Activated CD8-positive, alpha-beta memory T cell treated with anti-CD3 and anti-CD28 coated beads, Interleukin-2, amount 10 ng/mL, durations not matched to agents 7 days and 5 days (primary cell): Measurements from ENCODE around the gene MACROD2. TPM values are rescaled to one million over a fixed set of nuclear protein-coding genes. Genes with fewer than 3 reads are reported as not detected.
"Not testable (repeated sequence)": the region's sequence is repeated elsewhere in the genome, so short reads cannot be mapped to it uniquely, and the experiment has no call there.

Experiments used
- ATAC-seq: fragments of 150-1000 bp; cut with Tn5 transposase; one replicate; pipeline ENCODE4 v1.10.0; 2021; ENCODE audit warnings: moderate library complexity
- CTCF ChIA-PET: fragments of 350-600 bp; sonication (Branson Sonifier 250); formaldehyde crosslinking; loops from one replicate; lab custom pipeline; 2021; ENCODE audit warnings: antibody characterized with exemption; lab: Charles Lee
- DNase-seq: peaks from one replicate; pipeline ENCODE4 v3.0.0-alpha.2; 2020
- H3K27ac Mint-ChIP-seq: one replicate; pipeline ENCODE4 v1.8.0; 2021; ENCODE audit warnings: mild to moderate bottlenecking, mixed read lengths
- H3K27me3 Mint-ChIP-seq: one replicate; pipeline ENCODE4 v1.8.0; 2021; ENCODE audit warnings: mixed read lengths
- H3K36me3 Mint-ChIP-seq: one replicate; pipeline ENCODE4 v1.8.0; 2021; ENCODE audit warnings: mild to moderate bottlenecking, mixed read lengths
- H3K4me1 Mint-ChIP-seq: one replicate; pipeline ENCODE4 v1.8.0; 2021; ENCODE audit warnings: mixed read lengths
- H3K4me3 Mint-ChIP-seq: one replicate; pipeline ENCODE4 v1.8.0; 2021; ENCODE audit warnings: mild to moderate bottlenecking, moderate library complexity, mixed read lengths
- H3K9me3 Mint-ChIP-seq: one replicate; pipeline ENCODE4 v1.8.0; 2022; ENCODE audit warnings: low read depth, mixed read lengths
- total RNA-seq, 2 experiments: library from RNA; stranded (reverse); gene quantifications; one replicate each; pipeline ENCODE4 v1.2.3, GENCODE V29; 2021

Gene MACROD2
- total RNA-seq, result not detected

DNA sequence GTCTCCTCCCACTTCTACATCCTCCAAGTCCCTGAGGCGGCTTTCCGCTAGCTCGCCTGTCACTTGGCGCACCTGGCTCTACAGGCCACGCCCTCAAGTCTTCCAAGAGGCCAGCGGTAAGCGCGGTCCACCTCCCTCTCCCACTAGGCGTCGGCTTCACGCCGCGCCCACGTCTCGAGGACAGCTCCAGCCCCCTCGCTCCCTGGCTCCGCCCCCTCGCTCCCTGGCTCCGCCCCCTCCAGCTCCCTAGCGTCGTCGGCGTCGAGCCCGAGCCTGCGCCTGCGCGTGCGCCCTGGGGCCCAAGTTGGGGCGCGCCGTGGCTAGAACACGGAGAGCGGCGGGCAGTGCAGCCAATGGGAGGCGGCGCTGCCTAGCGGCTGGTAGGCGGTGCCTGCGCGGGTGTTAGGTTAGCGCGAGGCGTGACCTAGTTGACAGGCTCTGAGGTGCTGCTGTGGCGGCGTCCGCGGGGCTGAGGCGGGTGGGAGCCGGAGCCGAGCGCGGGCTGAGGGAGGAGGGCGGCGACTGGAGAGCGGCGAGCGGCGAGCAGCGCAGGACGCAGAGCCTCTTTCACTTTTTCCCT, at the start of gene MACROD2:
Gene MACROD2, plus strand, starts transcription at position 431 of the 580 bp plus-strand sequence.
- no peaks in the 10 kb centered on the region for H3K36me3 Mint-ChIP-seq
- ATAC-seq (peak; percentile 45), DNase-seq (no peak)
- peaks cover 4% of the 10 kb centered on the region for H3K4me1 Mint-ChIP-seq
- H3K27me3 Mint-ChIP-seq, result peaks cover 9% of the 10 kb centered on the region
- no peak within 1 kb of the TSS for H3K4me3 Mint-ChIP-seq
- no peak within 1 kb of the TSS for H3K27ac Mint-ChIP-seq
- CTCF ChIA-PET, result no interaction called here
- H3K9me3 Mint-ChIP-seq, result peaks cover 7% of the 10 kb centered on the region

DNA sequence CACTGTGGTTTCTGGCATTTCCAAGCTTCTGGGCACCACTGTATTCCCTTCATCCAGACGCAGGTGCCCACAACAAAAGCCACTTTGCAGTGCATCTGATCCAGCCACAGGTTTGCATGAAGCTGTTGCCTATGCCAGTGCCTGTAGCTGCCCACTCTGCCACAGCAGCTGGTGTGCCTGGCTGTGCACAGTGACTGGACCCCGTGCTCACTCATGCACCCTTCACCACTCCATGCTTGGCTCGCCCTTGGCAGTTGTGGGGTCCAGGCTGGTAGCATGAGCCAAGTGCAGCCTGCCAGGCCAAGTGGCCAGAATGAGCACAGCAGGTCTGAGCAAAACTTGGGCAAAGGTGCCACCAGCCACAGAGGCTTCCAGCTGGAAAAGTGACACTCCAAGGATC, 47.6 kb upstream of the MACROD2 start:
- Mint-ChIP-seq H3K27ac (no peak overlapping the region), H3K9me3 (peaks cover 2% of the 10 kb centered on the region), H3K36me3 (no peaks in the 10 kb centered on the region), H3K27me3 (no peaks in the 10 kb centered on the region), H3K4me3 (no peak overlapping the region), H3K4me1 (no peaks in the 10 kb centered on the region)
- CTCF ChIA-PET, result no interaction called here
- ATAC-seq, result no peak
- no peak for DNase-seq

DNA sequence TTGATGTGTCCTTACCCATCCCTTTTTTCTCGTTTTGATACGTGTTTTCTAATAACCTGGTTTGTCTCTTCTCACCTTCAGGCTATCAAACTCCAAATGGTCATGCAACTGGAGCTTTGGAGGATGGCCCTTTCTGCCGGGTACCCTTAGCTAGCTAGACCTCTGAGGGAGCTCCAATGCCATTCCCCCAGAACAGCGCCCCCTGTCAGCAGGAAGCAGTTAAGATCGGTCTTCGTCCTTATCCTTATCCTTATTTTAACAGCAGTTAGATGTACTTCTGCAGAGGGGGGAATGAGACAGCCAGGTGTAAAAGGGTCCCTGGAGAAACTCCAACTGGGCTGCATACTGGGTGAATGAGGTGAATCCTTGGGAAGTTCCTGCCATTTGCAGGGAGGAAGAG, 42.1 kb upstream of the MACROD2 start:
- H3K27ac Mint-ChIP-seq, result no peak overlapping the region
- H3K9me3 Mint-ChIP-seq, result peaks cover 5% of the 10 kb centered on the region
- no peaks in the 10 kb centered on the region for H3K36me3 Mint-ChIP-seq
- DNase-seq, result no peak
- CTCF ChIA-PET, result no interaction called here
- H3K4me3 Mint-ChIP-seq, result no peak overlapping the region
- no peaks in the 10 kb centered on the region for H3K4me1 Mint-ChIP-seq
- no peak for ATAC-seq
- H3K27me3 Mint-ChIP-seq, result no peaks in the 10 kb centered on the region

DNA sequence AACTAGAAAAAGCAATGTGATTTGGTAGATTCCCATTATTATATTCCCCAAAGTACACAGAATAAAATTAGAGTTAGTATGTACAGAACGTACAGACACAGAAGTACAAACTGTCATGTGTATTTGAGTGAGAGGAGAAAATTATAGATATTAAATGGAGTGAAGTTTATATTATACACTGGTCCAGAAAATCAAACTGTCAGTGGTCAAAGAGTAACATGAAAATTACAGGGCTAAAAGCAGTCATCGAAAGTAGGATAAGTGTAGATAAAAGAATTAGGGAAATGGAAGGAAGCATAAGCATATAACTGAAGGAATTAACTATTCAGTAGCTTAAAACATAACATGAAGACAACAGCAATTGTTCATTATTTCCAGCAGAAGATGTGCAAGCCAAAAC, 35.2 kb upstream of the MACROD2 start:
- no peak for DNase-seq
- Mint-ChIP-seq H3K4me3 (no peak overlapping the region), H3K36me3 (no peaks in the 10 kb centered on the region), H3K27ac (no peak overlapping the region), H3K4me1 (no peaks in the 10 kb centered on the region), H3K9me3 (peaks cover 7% of the 10 kb centered on the region), H3K27me3 (no peaks in the 10 kb centered on the region)
- CTCF ChIA-PET, result no interaction called here
- ATAC-seq, result no peak

DNA sequence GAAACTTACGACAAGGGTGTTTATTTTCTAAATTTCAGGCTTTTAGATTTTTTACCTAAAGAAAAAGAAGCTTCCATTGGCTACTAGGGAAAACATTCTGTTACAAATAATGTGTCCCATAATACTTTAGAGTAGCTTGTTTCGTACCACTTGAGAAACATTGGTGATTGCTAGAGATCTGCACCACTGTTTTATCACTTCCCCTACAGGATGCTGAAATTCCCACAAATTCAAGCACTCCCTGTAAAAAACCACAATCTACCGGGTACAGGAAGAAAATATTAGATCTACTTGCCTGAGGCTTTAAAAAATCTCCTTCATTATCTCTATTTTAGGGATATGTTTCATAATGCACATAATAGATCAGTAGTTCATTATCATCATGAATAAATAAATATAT, 34.8 kb upstream of the MACROD2 start:
- no peak overlapping the region for H3K27ac Mint-ChIP-seq
- ATAC-seq, result no peak
- CTCF ChIA-PET, result no interaction called here
- H3K4me1 Mint-ChIP-seq, result no peaks in the 10 kb centered on the region
- no peaks in the 10 kb centered on the region for H3K27me3 Mint-ChIP-seq
- H3K4me3 Mint-ChIP-seq, result no peak overlapping the region
- no peak for DNase-seq
- H3K36me3 Mint-ChIP-seq, result no peaks in the 10 kb centered on the region
- peaks cover 7% of the 10 kb centered on the region for H3K9me3 Mint-ChIP-seq

DNA sequence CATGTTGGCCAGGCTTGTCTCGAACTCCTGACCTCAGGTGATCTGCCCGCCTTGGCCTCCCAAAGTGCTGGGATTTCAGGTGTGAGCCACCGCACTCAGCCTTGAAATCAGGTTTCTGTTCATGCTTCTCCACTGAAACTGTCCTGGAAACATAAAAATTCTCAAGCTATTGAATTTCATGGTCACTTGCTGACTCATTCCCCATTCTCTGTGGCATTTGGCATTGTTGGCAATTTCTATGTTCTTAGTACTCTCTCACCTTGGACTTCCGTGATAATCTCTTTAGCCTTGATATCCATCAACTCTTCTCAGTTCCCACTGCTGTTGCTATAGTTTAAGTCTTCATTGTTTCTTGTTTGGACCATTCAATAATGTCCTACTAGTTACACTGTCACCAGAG, 11.1 kb upstream of the MACROD2 start:
- Mint-ChIP-seq H3K9me3 (peaks cover 2% of the 10 kb centered on the region), H3K4me1 (no peaks in the 10 kb centered on the region), H3K27ac (no peak overlapping the region), H3K4me3 (no peak overlapping the region), H3K27me3 (no peaks in the 10 kb centered on the region), H3K36me3 (no peaks in the 10 kb centered on the region)
- CTCF ChIA-PET, result no interaction called here
- ATAC-seq, result no peak
- no peak for DNase-seq

DNA sequence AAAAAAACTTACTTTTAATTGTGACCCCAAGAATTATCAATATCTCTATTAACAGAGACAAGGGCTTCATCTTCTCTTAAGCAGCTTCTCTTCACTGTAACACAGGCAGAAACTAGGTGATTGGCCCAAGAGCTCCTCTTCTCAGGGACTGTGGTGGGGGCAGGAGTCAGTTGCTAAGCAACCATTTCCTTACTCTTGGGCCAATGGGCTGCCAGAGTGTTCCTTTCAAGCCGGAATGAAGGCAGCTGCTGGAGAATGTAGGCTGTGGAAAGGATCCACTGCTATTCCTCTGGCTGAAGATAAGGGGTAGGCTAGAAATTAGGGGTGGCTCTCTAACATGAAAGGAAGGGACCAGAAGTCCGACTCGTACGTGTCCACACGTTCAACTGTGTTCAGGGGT, 4.9 kb upstream of the MACROD2 start, which contains the start of gene SEL1L2:
Gene SEL1L2, minus strand, starts transcription at position 150 of the 400 bp plus-strand sequence. Its CDS starts 80 bp downstream, at position 70.
- Mint-ChIP-seq H3K27ac (no peak within 1 kb of the TSS), H3K4me1 (no peaks in the 10 kb centered on the region), H3K9me3 (peaks cover 2% of the 10 kb centered on the region), H3K36me3 (no peaks in the 10 kb centered on the region), H3K4me3 (no peak within 1 kb of the TSS), H3K27me3 (no peaks in the 10 kb centered on the region)
- CTCF ChIA-PET, result no interaction called here
- ATAC-seq (no peak), DNase-seq (no peak)

DNA sequence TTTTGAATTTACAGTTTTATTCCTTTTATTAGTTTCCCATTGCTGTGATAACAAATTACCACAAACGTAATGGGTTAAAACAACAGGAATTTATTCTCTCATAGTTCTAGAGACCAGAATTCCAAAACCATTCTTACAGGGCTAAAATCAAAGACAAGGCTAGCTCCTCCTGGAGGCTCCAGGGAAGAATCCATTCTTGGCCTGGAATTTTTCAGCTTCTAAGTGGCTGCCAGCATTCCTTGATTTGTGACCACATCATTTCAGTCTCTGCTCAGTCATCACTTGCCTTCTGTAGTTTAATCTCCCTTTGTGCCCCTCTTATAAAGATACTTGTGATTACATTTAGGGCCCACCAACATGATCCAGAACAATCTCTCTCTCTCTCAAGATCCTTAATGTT, 4.0 kb upstream of the MACROD2 start:
- Mint-ChIP-seq H3K27me3 (peaks cover 3% of the 10 kb centered on the region), H3K4me3 (no peak overlapping the region), H3K4me1 (peaks cover 3% of the 10 kb centered on the region), H3K9me3 (peaks cover 2% of the 10 kb centered on the region), H3K36me3 (no peaks in the 10 kb centered on the region), H3K27ac (no peak overlapping the region)
- CTCF ChIA-PET, result no interaction called here
- ATAC-seq (no peak), DNase-seq (no peak)

DNA sequence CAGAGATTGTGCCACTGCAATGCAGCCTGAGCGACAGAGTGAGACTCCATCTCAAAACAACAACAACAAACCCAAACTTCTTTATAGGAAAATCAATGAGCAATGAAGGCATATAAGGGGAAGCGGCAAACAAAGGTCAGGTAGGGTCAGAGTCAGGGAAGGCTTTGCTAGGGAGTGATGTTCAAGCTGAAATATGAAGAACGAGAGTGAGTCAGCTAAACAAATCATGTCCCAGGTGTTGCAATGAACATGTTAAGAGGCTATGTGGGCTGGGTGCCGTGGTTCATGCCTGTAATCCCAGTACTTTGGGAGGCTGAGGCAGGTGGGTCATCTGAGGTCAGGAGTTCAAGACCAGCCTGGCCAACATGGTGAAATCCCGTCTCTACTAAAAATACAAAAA, 3.4 kb upstream of the MACROD2 start:
- H3K4me1 Mint-ChIP-seq, H3K27ac Mint-ChIP-seq, CTCF ChIA-PET, ATAC-seq, H3K36me3 Mint-ChIP-seq, DNase-seq, H3K4me3 Mint-ChIP-seq, H3K27me3 Mint-ChIP-seq, H3K9me3 Mint-ChIP-seq: not testable (repeated sequence)

DNA sequence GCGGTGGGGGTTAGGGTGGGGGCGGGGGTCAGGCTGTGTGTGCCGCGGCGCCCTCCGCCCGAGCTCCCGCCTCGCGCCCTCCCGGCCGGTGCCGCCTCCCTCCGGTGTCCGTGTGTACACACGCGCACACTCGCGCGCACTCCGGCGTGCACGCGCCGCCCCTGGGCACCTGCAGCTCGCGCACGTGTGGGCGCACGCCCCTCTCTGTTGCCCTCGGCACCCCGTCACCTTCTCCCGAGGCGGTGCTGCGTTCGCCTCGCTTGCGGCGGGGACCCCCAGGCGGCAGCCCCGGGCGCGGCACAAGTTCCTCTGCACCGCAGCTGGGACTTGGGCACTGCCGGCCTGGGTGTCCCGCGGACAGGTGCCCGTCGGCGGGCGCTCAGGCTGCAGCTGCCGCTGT, 525 bp downstream of the MACROD2 start:
- Mint-ChIP-seq H3K4me1 (peaks cover 4% of the 10 kb centered on the region), H3K9me3 (peaks cover 7% of the 10 kb centered on the region), H3K36me3 (no peaks in the 10 kb centered on the region), H3K27ac (no peak overlapping the region), H3K27me3 (peaks cover 9% of the 10 kb centered on the region), H3K4me3 (no peak overlapping the region)
- no peak for DNase-seq
- no peak for ATAC-seq
- CTCF ChIA-PET, result no interaction called here

DNA sequence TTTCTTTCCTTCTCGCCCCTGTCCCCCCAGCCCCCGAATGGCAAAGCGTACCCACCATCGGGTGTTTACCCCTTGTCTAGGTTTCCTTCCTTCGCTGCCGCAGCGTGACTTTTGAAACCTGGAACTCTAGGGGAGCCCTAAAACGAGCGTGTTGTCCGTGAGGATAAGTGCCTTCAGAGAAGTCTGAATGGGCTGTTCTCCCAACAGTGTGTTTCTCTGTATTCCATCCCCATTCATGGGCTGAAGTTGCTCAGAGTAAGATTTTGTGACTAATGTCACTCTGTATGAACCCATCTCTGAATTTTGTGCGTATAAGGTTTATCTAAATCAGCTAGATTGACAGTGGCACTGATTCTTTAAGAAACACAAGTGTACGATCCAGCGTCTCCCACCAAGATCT, 949 bp downstream of the MACROD2 start:
- Mint-ChIP-seq H3K4me1 (peaks cover 4% of the 10 kb centered on the region), H3K27me3 (peaks cover 9% of the 10 kb centered on the region), H3K4me3 (no peak overlapping the region), H3K9me3 (peaks cover 7% of the 10 kb centered on the region), H3K27ac (no peak overlapping the region), H3K36me3 (no peaks in the 10 kb centered on the region)
- no peak for DNase-seq
- CTCF ChIA-PET, result no interaction called here
- no peak for ATAC-seq

DNA sequence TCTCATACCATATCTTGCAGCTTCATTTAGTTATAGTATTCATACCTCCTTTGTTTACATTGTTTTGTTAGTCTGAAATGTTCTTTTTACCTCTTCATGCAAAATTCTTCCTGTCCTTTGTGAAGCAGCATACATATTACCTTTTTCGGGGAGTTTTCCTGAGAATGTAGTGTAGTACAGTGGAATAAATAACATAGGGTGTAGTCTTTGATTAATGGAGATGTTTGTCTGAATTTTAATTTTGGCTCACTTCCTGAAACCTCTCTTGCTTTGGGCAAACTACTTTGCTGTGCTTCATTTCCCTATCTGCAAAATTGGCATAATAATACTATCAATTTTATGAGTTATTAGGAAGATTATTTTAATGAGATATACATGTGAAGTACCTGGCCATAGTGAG, 5.6 kb downstream of the MACROD2 start:
- Mint-ChIP-seq H3K36me3 (no peaks in the 10 kb centered on the region), H3K27me3 (peaks cover 9% of the 10 kb centered on the region), H3K27ac (no peak overlapping the region), H3K4me1 (peaks cover 4% of the 10 kb centered on the region), H3K9me3 (peaks cover 5% of the 10 kb centered on the region), H3K4me3 (no peak overlapping the region)
- ATAC-seq, result no peak
- no peak for DNase-seq
- CTCF ChIA-PET, result no interaction called here

DNA sequence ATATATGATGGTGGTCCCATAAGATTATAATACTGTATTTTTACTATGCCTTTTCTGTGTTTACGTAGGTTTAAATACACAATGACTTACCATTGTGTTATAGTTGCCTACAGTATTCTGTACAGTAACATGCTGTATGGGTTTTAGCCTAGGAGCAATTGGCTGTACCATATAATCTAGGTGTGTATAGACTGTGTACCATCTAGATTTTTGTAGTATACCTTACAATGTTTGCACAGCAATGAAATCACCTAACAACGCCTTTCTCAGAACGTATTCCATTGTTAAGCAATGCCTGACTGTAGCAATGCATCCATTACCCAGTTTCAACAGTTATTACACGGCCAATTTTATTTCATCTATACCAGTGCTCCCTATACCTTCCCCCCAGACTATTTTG, 10.7 kb downstream of the MACROD2 start:
- H3K27ac Mint-ChIP-seq, result no peak overlapping the region
- H3K4me3 Mint-ChIP-seq, result no peak overlapping the region
- no peak for ATAC-seq
- H3K4me1 Mint-ChIP-seq, result no peaks in the 10 kb centered on the region
- H3K9me3 Mint-ChIP-seq, result peaks cover 7% of the 10 kb centered on the region
- no peaks in the 10 kb centered on the region for H3K27me3 Mint-ChIP-seq
- CTCF ChIA-PET, result no interaction called here
- no peaks in the 10 kb centered on the region for H3K36me3 Mint-ChIP-seq
- no peak for DNase-seq

DNA sequence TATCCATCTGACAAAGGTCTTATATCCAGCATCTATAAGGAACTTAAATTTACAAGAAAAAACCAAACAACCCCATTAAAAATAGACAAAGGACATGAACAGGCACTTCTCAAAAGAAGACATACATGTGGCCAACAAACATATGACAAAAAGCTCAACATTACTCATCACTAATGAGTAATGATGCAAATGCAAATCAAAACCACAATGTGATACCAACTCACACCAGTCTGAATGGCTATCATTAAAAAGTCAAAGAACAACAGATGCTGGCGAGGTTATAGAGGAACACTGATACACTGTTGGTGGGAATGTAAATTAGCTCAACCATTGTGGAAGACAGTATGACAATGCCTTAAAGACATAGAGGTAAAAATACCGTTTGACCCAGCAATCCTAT, 13.9 kb downstream of the MACROD2 start:
- H3K9me3 Mint-ChIP-seq, result peaks cover 13% of the 10 kb centered on the region
- H3K4me1 Mint-ChIP-seq, result no peaks in the 10 kb centered on the region
- H3K27ac Mint-ChIP-seq, result no peak overlapping the region
- H3K4me3 Mint-ChIP-seq, result no peak overlapping the region
- no peaks in the 10 kb centered on the region for H3K27me3 Mint-ChIP-seq
- no peaks in the 10 kb centered on the region for H3K36me3 Mint-ChIP-seq
- DNase-seq, result no peak
- CTCF ChIA-PET, result no interaction called here
- ATAC-seq, result no peak

DNA sequence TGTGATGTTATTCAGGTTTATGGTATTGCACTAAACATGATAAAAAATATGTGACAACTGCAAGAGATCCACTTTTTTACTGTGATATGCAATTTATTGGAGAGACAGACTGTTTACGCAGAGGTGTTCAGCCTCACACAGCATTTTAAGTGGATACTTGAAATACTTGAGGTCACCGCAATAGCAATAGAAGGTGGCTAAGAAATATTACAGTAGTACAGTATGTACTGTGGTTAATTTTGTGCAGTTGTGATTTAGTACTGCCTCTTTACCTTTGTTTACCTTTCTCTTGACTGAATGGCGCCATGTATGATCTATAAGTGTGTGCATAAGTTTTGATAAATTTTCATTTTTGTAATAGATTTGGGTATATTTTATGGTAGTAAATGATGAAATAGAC, 17.4 kb downstream of the MACROD2 start:
- CTCF ChIA-PET, result no interaction called here
- Mint-ChIP-seq H3K27me3 (no peaks in the 10 kb centered on the region), H3K36me3 (no peaks in the 10 kb centered on the region), H3K27ac (no peak overlapping the region), H3K4me3 (no peak overlapping the region), H3K9me3 (peaks cover 11% of the 10 kb centered on the region), H3K4me1 (no peaks in the 10 kb centered on the region)
- no peak for ATAC-seq
- no peak for DNase-seq
